Vagina (tissue), 2 donors: ENCODE results near the gene LCT. TPM values are rescaled to one million over a fixed set of nuclear protein-coding genes. Genes with fewer than 3 reads are reported as not detected.

Source experiments
- DNase-seq, 2 donors: peaks; one replicate each; pipeline ENCODE4 v3.0.0-alpha.2; 2017; ENCODE audit errors: extremely low spot score in 2 of 2
- H3K27ac ChIP-seq: fragments of 200-600 bp; sonication (generic); one replicate; pipeline ENCODE4 v1.5.1; 2019
- H3K27me3 ChIP-seq: fragments of 200-600 bp; sonication (generic); one replicate; pipeline ENCODE4 v1.5.1; 2019
- H3K36me3 ChIP-seq, 2 donors: fragments of 200-600 bp; sonication (generic); one replicate each; pipeline ENCODE4 v1.5.1; 2017 to 2019
- H3K4me1 ChIP-seq: fragments of 200-600 bp; sonication (generic); one replicate; pipeline ENCODE4 v1.5.1; 2019
- H3K4me3 ChIP-seq, 2 donors: fragments of 200-600 bp; sonication (generic); 1 replicate in 1 of 2; 2 replicates in 1 of 2; pipeline ENCODE4 v1.5.1; 2016 to 2019
- H3K9me3 ChIP-seq: fragments of 200-600 bp; sonication (generic); one replicate; pipeline ENCODE4 v1.5.1; 2019
- CTCF ChIP-seq, 3 experiments: fragments of 450-650 bp in 2 of 3; fragments of 200-600 bp in 1 of 3; sonication (generic) in 1 of 3; IDR thresholded peaks; one replicate each; pipeline ENCODE4 v1.5.1; 2017 to 2019; ENCODE audit warnings: antibody characterized with exemption in 3 of 3, mild to moderate bottlenecking in 2 of 3, moderate library complexity in 2 of 3
- POLR2A ChIP-seq, 2 donors: fragments of 450-650 bp; IDR thresholded peaks; one replicate each; pipeline ENCODE4 v1.6.1; 2017; ENCODE audit warnings: antibody characterized with exemption in 2 of 2, mild to moderate bottlenecking in 2 of 2, moderate library complexity in 2 of 2
- POLR2AphosphoS5 ChIP-seq, 2 donors: sonication (generic); formaldehyde crosslinking; IDR thresholded peaks; one replicate each; pipeline ENCODE4 v1.9.0; 2017; ENCODE audit warnings: antibody characterized with exemption in 2 of 2, mild to moderate bottlenecking in 2 of 2, low read depth in 1 of 2; ENCODE audit not compliant: insufficient read depth in 1 of 2
- intact Hi-C: fragments of 100-400 bp; cut with DNase I; formaldehyde crosslinking; loops from one replicate; pipeline ENCODE4 v1.15.1; 2023
- total RNA-seq: library from RNA; depleted of rRNA; stranded (reverse); fragments of >200 nt; gene quantifications from one replicate; pipeline ENCODE4 v1.2.3, GENCODE V29; 2016

Gene LCT
- total RNA-seq, 1 donor from 2014 or later, result not detected

- no peaks in the 10 kb centered on the region for H3K9me3 ChIP-seq
- no peak for TF ChIP-seq POLR2A (IDR thresholded peaks at IDR 0.05)
- no peak for TF ChIP-seq POLR2AphosphoS5 (IDR thresholded peaks at IDR 0.05; ENCODE audit: insufficient read depth in 1 of 2, low read depth in 1 of 2)
- TF ChIP-seq CTCF (IDR thresholded peaks at IDR 0.05), result no peak
- no peaks in the 10 kb centered on the region for H3K27me3 ChIP-seq
- DNase-seq, result no peak
- H3K4me3 ChIP-seq, result no peak overlapping the region
- no peak overlapping the region for H3K27ac ChIP-seq
- H3K4me1 ChIP-seq, result peaks cover 16% of the 10 kb centered on the region
- H3K36me3 ChIP-seq, result peaks cover 0 to under 1% of the 10 kb centered on the region in 2 donors
- intact Hi-C loops, result no loop called here
These were observed 1.5 kb upstream of the LCT start for GRCh38 chr2:135838502-135838901.

GRCh38 chr2:135832891-135833290 lies 4.1 kb downstream of the LCT start:
- DNase-seq, result peak in 1 of 2 donors; percentile 71
- Histone ChIP-seq H3K27ac (no peak overlapping the region), H3K36me3 (no peaks in the 10 kb centered on the region), H3K9me3 (no peaks in the 10 kb centered on the region), H3K4me3 (no peak overlapping the region), H3K4me1 (no peaks in the 10 kb centered on the region), H3K27me3 (no peaks in the 10 kb centered on the region)
- TF ChIP-seq POLR2AphosphoS5 (IDR thresholded peaks at IDR 0.05; ENCODE audit: insufficient read depth in 1 of 2, low read depth in 1 of 2), result no peak
- no peak for TF ChIP-seq POLR2A (IDR thresholded peaks at IDR 0.05)
- TF ChIP-seq CTCF (IDR thresholded peaks at IDR 0.05), result no peak
- intact Hi-C loops, result no loop called here

GRCh38 chr2:135831180-135831812 lies 5.7 kb downstream of the LCT start:
- no peak for TF ChIP-seq CTCF (IDR thresholded peaks at IDR 0.05)
- TF ChIP-seq POLR2AphosphoS5 (IDR thresholded peaks at IDR 0.05; ENCODE audit: insufficient read depth in 1 of 2, low read depth in 1 of 2), result no peak
- TF ChIP-seq POLR2A (IDR thresholded peaks at IDR 0.05), result no peak
- no peaks in the 10 kb centered on the region for H3K36me3 ChIP-seq
- H3K9me3 ChIP-seq, result no peaks in the 10 kb centered on the region
- intact Hi-C loops, result no loop called here
- H3K4me1 ChIP-seq, result no peaks in the 10 kb centered on the region
- no peak overlapping the region for H3K4me3 ChIP-seq
- DNase-seq, result peak in 1 of 2 donors; percentile 58
- H3K27ac ChIP-seq, result no peak overlapping the region
- no peaks in the 10 kb centered on the region for H3K27me3 ChIP-seq

GRCh38 chr2:135829378-135830135 lies 7.4 kb downstream of the LCT start:
- Histone ChIP-seq H3K4me1 (no peaks in the 10 kb centered on the region), H3K4me3 (no peak overlapping the region), H3K27ac (no peak overlapping the region), H3K9me3 (no peaks in the 10 kb centered on the region), H3K27me3 (no peaks in the 10 kb centered on the region), H3K36me3 (no peaks in the 10 kb centered on the region)
- TF ChIP-seq POLR2AphosphoS5 (IDR thresholded peaks at IDR 0.05; ENCODE audit: insufficient read depth in 1 of 2, low read depth in 1 of 2) (no peak), POLR2A (IDR thresholded peaks at IDR 0.05) (no peak), CTCF (IDR thresholded peaks at IDR 0.05) (no peak)
- intact Hi-C loops, result no loop called here
- DNase-seq, result no peak

GRCh38 chr2:135826544-135826943 lies 10.4 kb downstream of the LCT start:
- intact Hi-C loops, result no loop called here
- TF ChIP-seq CTCF (IDR thresholded peaks at IDR 0.05) (no peak), POLR2AphosphoS5 (IDR thresholded peaks at IDR 0.05; ENCODE audit: insufficient read depth in 1 of 2, low read depth in 1 of 2) (no peak), POLR2A (IDR thresholded peaks at IDR 0.05) (no peak)
- Histone ChIP-seq H3K36me3 (no peaks in the 10 kb centered on the region), H3K4me1 (no peaks in the 10 kb centered on the region), H3K9me3 (no peaks in the 10 kb centered on the region), H3K27me3 (no peaks in the 10 kb centered on the region), H3K27ac (no peak overlapping the region), H3K4me3 (no peak overlapping the region)
- DNase-seq, result no peak
